Renal cortex interstitium (tissue), 11 donors: ENCODE results near the gene QRFP. TPM values are rescaled to one million over a fixed set of nuclear protein-coding genes. Genes with fewer than 3 reads are reported as not detected.
A peak's percentile ranks its signal among the peaks of the same experiment; 100 is the strongest.

Experiments
- DNase-seq, 11 donors: peaks; one replicate each; pipeline ENCODE4 v3.0.0-alpha.2; 2013; ENCODE audit warnings: low read depth in 9 of 11, low spot score in 4 of 11; ENCODE audit errors: extremely low read depth in 1 of 11
- polyA plus RNA-seq, 3 donors: library from polyadenylated mRNA; unstranded; fragments of 120-200 nt; gene quantifications; one replicate each; pipeline ENCODE4 v1.2.1, GENCODE V29; 2013; ENCODE audit not compliant: insufficient read length in 3 of 3

The QRFP gene
- polyA plus RNA-seq, 3 donors = 0.34 to 0.57 (median 0.36) TPM

DNA sequence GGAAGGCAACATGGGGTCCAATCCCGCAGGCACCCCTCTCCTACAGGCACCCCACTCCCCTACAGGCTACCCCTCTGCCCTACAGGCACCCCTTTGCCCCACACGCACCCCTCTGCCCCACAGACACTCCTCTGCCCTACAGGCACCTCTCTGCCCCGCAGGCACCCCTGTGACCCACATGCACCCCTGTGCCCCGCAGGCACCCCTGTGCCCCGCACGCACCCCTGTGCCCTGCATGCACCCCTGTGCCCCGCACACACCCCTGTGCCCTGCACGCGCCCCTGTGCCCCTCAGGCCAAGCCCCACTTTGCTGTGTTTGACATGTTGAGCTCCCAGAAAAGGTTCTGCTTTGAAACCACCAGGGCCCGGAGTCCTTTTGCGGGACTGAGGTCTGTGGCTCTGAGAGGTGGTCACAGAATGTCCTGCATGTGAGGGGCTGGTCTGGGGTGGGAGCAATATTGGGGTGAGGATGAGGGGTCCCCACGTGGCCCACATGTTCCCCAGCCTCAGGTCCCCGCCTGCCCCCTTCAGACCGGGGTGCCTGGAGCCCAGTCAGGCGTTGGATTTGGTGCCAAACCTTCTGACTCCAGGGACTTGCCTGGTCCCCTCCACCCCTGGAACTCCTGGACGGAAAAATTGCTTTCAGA lies 616 bp upstream of the QRFP start:
- no peak for DNase-seq

DNA sequence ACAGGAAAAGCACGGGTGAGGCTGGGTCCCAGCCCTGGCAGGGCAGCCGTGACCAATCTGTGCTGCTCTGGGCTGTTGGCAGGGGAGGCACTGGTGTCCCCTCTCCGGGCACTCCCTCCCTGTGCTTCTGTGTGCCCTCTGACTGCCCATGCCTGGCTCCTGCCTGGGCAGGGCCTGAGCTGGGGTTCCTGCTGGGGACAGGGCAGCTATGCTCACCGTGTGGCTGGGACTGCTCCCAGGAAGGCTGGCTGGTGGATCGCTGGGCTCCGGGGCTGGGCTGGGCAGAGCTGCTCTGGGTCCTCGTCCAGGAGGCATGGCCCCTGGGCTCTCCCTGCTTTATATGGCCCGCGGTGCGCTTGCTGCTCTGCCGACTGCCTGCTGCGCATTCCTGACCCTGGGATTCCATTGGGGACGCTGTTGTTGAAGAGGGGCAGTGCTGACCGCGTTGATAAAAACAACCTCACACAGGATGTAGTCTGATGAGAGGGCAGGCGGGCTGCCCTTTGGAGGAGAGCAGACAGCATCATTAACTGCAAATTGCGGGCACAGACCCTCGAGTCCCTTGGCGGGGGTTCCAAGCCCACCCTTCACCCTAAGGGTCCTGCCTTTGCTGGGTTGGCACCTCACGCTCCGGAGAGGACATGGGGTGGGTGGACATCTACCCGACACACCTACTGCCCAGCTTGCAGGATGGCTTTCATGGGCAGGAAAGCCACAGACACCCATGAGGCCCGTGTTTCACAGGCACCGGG lies 955 bp downstream of the QRFP start:
- DNase-seq = no peak

DNA sequence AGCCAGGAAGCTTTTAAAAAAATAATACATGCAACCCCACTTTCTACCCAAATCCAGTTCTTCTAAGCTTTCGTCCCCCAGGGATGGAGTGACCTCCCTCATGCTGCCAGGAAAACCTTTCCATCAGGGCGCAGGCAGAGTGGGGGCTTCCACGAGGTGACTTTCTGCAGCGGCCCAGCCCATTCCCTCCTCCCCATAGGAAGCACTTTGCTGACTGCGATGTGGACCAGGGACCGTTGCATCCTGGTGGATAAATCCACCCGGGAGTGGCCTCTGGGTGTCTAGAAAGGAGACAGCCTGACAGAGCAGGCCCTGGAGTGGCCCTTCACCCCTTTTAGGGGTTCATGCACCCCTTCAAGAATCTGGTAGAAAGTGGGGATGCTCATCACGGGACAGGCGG lies 1.6 kb downstream of the QRFP start:
- DNase-seq = no peak

DNA sequence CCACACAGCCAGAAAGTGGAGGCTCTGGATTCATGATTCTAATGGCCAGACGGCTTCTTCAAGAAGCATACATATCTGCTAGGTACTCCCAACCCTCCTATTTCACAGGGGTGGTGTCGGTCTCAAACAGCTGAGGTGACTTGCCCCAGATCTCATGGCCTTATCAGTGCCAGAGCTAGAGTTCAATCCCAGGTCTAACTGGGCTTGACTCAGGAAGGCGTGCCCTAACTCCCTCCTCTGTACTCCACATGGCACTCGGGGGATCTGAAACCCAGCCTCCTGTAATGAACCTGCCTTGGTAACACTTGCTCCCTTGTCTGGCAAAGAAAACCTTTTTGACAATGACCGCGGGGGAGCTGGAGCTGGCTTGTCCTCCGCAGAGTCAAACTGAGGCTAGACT lies 2.1 kb downstream of the QRFP start:
- DNase-seq = no peak

DNA sequence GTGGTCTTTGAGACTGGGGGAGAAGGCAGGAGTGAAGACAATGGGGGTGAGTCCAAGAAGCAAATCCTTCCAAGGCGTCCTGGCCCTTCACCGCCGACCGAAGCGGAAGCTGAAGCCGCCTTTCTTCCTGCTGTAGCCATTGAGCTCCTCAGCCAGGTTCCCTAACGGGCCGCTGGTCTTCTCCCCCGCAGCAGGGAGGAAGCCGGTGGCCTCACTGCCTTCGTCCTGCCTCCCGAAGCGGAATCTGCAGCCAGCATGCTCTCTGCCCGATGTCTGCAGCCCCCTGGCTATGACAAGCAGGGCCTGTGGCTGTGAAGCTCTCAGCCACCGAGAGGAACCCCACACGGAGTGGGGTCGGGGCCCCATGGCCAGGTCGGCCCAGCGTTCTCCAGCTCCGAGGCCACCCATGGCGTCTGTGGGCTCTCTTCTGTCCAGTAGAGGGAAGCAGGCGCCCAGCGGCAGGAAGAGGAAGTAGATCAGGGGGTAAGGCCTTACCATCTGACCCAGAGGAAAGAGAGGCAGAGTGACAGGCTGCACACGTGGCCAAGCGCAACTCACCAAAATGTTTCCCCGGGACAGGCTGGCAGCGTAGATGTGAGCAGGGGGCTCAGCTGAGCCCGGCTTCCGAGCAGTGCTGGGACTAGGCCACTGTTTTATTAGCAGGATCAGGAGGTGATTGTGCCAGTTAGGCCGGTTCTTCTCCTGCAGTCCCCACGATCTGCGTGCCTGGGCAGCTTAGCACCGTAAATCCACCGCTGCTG lies 3.1 kb downstream of the QRFP start:
- DNase-seq = peak in 3 of 11 donors; percentile 33 to 41 (median 41)

DNA sequence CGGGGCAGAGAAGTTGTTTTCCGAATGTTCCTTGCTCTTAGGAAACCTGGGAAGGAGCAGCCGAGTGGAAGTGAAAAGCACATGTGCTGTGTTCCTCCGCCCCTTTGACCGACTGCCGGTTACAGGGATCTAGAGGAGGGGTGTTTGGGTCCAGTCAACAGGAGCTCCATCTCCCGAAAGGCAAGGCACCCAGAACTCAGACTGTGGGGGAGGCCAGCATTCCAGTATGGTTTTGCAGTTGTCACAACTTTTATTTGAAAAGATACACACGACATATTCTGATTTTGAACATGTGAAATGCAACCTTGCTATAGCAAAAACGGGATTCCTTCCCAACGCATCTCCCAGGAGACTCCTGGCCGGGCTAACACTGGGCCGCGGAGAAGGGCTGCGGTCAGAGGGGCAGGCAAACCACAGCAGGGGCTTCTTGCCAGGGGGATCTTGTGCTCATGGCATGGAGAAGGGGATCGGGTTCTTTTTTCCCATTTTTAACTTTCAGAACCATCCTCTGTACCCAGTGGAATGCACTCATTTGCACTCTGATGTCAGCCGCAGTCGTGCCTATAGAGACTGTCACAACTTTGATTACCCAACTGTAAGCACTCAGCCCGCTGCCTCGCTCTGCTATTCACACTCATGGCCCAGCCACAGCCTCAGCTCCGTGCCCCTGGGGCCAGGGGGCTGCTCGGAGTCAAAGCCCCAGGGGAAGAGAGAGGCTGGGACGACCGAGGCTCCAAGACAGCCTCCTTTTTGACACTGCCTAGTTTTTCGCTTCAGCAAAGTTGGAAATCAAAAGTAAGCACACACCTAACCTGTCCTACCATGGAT lies 3.9 kb downstream of the QRFP start:
- DNase-seq = no peak

DNA sequence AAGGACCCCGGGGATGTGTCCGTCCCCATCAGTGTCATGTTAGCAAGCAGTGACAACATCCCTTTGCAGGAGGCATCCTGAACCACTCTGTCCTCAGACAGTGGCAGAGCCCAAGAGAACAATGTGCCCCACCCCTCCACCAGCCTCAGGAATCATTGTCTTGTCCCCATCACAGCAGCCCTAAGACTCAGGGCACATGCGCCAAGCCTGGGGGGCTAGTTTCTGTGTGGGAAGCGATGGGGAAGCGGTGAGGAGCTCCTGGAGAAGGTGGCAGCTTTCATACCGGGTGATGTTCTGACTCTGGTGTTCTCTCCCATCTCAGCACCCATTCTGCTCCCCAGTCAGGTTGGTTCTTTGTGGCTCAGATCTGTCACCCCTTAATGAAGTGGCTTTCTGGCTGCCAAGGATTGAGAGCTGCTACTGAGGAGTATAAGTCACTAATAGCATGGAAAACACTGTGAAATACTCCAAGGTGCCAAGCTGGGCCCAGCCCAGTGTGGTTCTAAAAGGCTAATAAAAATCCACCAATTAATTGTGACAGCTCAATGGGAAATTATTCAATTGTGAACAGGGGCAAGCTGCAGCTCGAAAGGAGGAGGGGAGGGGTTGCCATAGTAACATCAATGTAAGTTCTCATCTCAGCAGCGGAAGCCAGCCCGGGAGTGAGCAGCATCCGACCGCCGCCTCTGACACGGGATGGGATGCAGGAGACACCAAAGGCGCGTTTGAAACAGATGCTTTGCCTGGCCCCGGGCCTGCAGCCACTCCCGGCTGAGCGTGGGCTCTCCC lies 4.7 kb downstream of the QRFP start:
- no peak for DNase-seq

DNA sequence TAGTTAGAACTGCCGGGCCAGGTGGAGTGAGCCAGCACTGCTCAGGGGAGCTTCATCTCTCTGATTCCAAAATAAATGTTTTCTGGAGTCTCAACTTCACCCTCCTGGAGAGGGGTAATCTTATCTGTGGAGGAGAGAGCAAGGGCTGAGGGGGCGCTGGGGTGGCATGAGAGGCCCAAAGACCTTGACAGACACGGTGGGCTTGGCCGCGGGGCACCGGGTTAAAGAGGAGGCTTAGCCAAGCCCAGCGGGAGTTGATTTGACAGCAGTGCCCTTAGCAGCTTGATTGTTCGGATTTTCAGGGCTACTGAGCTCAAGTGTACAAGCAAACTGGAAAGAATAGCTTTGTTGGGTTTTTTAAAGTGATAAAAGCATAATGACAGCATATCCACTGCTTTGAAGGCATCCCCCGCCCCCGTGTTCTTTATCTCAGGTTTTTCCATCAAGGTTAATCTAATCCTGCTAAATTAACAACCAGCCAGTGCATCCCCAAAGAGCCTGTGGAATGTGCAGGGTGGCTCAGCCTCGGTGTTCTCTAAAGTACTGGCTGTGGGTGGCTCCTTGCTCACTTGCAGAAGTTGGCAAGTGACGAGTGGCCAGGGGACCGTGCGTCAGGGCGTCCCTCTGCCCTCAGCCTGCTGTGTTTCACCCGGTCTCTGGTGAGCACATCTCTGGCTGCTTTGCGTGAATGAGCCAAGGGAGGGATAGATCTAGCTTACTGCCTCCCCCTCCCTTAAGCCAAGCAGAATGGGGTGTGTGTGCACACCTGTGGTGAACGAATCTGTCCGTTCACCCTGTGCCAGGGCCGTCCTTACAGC lies 5.5 kb downstream of the QRFP start:
- no peak for DNase-seq

DNA sequence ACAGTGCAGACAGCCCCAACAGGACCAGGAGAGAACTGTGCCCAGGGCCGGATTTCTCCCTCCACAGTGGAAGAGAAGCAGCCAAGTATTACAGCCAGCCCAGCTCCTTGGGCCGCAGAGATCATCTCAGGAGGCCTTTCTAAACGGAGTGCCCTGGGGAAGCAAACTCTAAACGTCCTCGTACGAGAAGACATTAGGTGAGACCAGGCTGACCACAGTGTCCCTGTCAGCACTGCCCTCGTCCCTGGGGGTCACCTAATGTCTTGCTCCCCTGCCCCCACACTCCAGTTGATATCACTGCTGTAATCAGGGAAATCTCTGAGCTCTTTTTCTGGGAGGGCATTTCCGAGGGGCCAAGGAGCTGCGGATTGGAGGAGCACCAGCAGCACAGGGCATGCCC lies 6.5 kb downstream of the QRFP start:
- DNase-seq = no peak

DNA sequence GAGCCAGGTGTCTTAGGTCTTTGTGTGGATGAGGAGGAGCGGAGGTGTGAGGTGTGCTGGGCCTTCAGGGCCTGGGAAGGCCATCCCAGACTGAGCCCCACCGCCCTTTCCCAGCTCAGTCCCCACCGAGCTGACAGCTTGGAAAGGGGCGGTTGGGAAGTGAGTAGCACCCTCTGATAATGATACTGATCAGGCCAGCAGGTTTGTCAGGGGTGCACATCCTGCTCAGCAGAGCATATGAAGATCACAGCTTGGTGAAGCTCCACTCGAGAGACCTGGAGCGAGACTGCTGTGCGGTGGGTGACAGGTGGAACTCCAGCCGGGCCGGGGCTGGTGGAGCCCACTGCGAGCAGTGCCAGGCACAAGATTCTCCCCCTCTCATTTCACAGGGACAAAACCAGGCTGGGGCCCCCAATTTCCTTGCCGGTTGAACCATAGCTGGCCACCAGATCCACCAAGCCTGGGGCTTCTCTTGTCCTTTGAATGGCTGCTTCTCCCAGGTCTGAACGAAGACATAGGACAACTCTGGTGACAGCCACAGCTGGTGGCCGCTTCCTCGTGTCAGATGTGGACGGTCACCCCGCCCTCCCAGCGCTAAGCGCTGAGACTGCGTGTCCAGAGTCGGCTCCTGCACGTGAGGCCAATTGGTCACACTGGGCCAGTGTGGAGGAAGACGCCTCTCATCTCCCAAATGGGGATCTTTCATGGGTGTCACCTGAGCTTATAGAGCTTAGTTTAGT lies 8.3 kb downstream of the QRFP start:
- no peak for DNase-seq

DNA sequence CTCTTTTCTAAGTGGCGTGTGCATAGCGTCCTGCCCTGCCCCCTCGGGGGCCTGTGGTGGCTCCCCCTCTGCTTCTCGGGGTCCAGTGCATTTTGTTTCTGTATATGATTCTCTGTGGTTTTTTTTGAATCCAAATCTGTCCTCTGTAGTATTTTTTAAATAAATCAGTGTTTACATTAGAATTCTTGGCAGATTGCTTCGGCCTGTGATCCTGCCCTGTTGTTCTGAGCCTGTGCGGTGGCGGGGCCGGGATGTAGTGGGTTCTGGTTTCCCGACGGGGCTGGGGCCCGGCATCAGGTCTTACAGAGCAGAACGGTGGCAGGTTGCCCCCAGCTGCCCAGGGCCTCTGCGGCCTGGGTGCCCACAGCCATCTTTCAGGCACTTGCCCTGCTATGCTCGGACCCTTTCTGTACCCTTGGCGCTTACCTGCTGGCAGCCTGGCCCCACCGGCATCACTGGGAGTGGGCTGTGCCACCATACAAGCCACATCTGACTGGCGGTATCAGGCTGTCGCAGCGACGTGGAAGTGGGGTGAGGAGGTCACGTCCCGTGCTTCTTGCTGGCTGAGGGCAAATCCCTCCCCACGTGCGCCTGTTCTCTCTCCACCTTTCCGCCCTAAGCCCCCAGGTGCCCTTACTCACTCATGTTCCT lies 9.0 kb downstream of the QRFP start:
- no peak for DNase-seq

DNA sequence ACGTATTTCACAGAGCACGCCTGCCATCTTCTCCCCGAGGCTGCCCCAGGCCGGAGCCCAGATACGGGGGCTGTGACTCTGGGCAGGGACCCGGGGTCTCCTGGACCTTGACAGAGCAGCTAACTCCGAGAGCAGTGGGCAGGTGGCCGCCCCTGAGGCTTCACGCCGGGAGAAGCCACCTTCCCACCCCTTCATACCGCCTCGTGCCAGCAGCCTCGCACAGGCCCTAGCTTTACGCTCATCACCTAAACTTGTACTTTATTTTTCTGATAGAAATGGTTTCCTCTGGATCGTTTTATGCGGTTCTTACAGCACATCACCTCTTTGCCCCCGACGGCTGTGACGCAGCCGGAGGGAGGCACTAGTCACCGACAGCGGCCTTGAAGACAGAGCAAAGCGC lies 9.6 kb downstream of the QRFP start:
- DNase-seq = no peak

DNA sequence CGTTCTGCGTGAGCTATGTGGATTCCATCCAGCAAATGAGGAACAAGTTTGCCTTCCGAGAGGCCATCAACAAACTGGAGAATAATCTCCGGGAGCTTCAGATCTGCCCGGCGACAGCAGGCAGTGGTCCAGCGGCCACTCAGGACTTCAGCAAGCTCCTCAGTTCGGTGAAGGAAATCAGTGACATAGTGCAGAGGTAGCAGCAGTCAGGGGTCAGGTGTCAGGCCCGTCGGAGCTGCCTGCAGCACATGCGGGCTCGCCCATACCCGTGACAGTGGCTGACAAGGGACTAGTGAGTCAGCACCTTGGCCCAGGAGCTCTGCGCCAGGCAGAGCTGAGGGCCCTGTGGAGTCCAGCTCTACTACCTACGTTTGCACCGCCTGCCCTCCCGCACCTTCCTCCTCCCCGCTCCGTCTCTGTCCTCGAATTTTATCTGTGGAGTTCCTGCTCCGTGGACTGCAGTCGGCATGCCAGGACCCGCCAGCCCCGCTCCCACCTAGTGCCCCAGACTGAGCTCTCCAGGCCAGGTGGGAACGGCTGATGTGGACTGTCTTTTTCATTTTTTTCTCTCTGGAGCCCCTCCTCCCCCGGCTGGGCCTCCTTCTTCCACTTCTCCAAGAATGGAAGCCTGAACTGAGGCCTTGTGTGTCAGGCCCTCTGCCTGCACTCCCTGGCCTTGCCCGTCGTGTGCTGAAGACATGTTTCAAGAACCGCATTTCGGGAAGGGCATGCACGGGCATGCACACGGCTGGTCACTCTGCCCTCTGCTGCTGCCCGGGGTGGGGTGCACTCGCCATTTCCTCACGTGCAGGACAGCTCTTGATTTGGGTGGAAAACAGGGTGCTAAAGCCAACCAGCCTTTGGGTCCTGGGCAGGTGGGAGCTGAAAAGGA lies 10.9 kb downstream of the QRFP start:
- DNase-seq = no peak

DNA sequence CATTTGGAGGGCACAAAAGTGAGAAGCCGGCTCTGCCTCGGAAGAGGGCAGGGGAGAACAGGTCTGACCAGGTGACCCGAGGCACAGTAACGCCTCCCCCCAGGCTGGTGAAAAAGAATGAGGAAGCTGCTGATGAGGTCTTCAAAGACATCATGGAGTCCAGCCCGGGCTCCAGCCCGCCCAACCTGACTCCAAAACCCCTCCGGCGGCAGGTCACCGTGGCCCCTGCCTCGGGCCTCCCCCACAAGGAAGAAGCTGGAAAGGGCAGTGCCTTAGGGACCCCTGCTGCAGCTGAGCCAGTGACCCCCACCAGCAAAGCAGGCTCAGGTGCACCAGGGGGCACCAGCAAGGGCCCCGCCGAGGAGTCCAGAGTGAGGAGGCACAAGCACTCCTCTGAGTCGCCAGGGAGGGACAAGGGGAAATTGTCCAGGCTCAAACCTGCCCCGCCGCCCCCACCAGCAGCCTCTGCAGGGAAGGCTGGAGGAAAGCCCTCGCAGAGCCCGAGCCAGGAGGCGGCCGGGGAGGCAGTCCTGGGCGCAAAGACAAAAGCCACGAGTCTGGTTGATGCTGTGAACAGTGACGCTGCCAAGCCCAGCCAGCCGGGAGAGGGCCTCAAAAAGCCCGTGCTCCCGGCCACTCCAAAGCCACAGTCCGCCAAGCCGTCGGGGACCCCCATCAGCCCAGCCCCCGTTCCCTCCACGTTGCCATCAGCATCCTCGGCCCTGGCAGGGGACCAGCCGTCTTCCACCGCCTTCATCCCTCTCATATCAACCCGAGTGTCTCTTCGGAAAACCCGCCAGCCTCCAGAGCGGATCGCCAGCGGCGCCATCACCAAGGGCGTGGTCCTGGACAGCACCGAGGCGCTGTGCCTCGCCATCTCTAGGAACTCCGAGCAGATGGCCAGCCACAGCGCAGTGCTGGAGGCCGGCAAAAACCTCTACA lies 11.8 kb downstream of the QRFP start:
- DNase-seq = no peak

DNA sequence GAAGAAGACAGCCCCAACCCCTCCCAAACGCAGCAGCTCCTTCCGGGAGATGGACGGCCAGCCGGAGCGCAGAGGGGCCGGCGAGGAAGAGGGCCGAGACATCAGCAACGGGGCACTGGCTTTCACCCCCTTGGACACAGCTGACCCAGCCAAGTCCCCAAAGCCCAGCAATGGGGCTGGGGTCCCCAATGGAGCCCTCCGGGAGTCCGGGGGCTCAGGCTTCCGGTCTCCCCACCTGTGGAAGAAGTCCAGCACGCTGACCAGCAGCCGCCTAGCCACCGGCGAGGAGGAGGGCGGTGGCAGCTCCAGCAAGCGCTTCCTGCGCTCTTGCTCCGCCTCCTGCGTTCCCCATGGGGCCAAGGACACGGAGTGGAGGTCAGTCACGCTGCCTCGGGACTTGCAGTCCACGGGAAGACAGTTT lies 12.5 kb downstream of the QRFP start:
- DNase-seq = no peak
